NCI-H510A (cell line): Measurements from ENCODE around the gene PARP2.

Experiments
- DNase-seq: peaks from one replicate; lab custom pipeline; 2025; lab: John Stamatoyannopoulos, UW

PARP2 gene

DNA sequence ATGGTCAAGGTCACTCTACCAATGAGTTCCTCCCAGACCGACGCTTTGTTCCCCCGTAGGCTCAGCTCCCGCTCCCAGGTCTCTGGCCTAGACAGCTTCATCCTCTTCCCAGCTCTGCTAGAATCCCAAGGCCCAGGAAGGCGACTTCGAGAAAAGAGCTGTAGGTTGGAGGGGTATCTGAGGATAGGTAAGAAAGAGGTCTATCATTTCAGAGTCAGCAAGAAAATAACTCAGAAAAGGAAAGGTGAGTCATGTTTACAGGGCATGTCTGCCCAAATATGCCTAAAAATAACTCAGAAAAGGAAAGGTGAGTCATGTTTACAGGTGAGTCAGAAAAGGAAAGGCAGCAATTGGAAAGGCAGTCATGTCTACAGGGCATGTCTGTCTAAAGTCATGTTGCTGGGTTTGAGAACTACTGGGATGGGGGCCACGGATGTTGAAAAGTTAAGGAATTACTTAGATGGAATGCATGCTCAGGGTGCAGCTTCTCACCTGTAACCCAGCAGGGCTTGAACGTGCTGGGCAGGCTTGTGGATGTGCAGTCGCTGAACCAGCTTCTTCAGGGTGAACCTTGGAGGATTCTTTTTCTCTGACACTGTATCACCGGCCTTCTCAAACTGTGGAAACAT lies 57.6 kb downstream of the PARP2 start:
- DNase-seq: no peak

DNA sequence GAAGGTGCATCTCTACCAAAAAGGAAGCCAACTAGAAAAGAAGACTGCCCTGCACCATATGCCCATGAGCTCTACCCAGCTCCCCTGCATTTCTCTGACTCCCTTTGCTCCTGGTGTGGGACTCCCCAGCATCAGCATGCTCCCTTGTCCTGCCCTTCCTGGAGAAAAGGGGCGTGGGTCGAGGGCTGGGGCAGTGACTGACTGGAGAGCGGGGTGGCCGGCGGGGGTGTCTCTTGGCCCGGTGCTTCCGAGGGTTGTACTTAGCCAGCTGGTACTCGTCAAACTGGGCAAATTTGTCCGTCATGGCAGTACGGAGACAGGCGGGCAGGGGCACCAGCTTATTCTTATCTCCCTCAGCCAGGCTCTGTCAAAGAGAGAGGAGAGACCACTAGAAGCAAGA lies 60.1 kb downstream of the PARP2 start:
- DNase-seq: no peak
